Activated CD4-positive, CD25-positive, alpha-beta regulatory T cell treated with anti-CD3 and anti-CD28 coated beads, Interleukin-2, amount 50 U/mL, for 24 hours (primary cell): ENCODE measurements around the gene GGA2.
A peak's percentile ranks its signal among the peaks of the same experiment; 100 is the strongest.
"Not testable (repeated sequence)": the region's sequence is repeated elsewhere in the genome, so short reads cannot be mapped to it uniquely, and the experiment has no call there.

Experiments used
- ATAC-seq, 2 donors: fragments of 150-1000 bp; cut with Tn5 transposase; one replicate each; pipeline ENCODE4 v1.10.0; 2021; ENCODE audit warnings: mild to moderate bottlenecking in 1 of 2, moderate library complexity in 1 of 2

Gene GGA2, protein sequence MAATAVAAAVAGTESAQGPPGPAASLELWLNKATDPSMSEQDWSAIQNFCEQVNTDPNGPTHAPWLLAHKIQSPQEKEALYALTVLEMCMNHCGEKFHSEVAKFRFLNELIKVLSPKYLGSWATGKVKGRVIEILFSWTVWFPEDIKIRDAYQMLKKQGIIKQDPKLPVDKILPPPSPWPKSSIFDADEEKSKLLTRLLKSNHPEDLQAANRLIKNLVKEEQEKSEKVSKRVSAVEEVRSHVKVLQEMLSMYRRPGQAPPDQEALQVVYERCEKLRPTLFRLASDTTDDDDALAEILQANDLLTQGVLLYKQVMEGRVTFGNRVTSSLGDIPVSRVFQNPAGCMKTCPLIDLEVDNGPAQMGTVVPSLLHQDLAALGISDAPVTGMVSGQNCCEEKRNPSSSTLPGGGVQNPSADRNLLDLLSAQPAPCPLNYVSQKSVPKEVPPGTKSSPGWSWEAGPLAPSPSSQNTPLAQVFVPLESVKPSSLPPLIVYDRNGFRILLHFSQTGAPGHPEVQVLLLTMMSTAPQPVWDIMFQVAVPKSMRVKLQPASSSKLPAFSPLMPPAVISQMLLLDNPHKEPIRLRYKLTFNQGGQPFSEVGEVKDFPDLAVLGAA

DNA sequence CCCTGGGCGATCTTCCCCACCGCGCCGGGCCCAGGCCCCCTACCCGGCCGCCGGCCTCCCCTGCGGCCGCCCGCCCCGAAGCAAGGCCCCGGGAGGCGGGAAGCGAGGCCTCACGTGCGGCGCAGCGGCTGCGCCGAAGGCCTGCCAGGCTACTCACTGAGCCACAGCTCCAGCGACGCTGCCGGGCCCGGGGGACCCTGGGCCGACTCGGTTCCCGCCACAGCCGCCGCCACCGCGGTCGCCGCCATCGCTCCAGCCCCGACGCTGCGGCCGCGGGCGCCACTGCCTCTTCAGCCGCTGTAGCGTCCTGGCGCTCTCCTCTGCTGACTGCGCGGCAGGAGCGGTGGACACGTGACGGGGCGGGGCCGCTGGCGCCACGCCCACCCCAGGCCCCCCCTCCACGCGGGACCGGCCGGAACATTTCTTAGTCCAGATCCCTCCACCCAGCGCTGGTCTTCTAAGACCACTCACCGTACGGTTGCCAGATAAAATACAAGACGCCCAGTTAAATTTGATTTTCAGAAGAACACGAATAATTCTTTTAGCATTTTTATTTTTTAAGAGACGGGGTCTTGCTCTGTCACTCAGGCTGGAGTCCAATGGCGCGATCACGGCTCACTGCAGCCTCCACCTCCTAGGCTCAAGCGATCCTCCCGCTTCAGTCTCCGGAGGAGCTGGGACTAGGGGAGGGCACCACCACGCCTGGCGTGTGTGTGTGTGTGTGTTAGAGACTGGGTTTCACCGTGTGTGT, at the start of gene GGA2:
TSS of gene GGA2 (minus strand) at position 331 of the 751 bp plus-strand sequence. CDS start at position 248, 83 bp downstream.
- peak; percentile 90 to 92 for ATAC-seq

DNA sequence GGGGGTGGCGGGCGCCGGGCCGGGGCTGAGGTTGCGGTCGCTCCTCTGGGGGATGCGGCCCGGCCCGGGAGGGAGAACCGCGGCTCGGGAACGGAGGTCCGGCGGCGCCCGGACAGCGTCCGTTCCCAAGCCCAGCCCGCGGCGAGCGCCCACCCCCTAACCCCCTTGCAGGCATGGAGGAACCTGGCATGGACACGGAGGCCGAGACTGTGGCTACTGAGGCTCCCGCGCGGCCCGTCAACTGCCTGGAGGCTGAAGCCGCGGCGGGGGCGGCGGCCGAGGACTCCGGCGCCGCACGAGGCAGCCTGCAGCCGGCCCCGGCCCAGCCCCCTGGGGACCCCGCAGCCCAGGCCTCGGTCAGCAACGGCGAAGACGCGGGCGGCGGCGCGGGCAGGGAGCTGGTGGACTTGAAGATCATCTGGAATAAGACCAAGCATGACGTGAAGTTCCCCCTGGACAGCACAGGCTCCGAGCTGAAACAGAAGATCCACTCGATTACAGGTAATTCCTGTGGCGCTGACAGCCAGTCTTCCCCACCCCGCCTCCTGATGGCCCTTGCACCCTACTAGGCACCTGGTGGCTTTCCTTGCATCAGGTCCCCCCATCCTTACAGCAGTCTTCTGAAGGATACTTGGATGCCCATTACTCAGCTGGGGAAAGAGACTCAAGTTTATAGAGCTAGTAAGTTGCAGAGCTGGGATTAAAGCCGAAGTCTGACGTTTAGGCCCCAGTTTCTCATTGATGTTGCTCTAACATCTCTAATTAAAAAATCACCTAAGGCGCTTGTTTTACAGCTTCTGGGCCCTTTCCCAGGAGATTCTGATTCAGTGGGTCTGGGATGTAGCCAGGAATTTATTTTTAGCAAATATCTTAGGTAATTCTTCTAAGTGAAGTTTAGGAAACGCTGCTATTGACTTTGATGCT, 47.7 kb upstream of the GGA2 start:
- peak in 1 of 2 donors; percentile 0 for ATAC-seq

DNA sequence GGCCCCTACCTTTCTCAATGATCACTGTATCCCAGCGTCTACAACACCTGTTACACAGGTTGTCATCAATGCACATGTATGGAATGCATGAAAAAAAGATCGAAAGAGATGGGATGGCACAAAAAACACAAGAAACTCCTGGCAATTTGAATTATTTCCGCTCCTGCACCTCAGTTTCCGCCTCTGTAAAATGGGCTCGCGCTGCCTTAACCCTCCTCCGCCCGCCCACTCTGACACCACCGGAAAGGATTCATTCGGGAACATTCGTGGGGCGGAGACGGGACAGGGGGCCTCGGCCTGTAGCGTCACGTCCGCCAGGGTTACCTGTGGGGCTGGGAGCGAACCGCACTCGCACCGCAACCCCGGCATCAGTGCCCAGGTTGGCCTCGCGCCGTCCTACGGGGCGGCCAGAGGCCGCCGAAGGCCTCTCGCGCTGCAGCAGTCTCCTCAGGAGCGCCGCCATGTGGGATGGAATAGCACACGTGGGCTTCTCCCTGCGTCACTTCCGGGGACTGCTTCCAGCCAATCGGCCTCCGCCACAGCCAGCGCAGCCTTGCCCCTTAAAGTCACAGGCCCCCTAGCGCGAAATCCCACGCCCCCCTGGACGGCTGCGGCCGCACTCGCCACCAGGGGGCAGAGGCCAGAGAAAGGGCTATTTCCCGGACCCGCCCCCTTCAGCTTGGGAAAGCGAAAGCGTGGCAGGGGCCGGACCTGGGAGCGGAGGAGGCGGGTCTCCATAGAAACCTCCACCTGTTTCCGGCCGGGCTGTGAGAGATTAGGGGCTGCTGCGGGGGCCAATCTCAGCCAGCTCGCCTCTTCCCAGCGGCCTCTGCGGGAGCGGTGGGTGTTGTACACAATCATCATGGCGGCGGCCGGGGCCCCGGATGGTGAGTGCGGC, 46.8 kb upstream of the GGA2 start, which contains the start of the genes EARS2 and UBFD1:
TSS of gene EARS2 (minus strand) at position 470 of the 898 bp plus-strand sequence. CDS start at position 463, 7 bp downstream.
TSS of gene UBFD1 (plus strand) at position 847 of the 898 bp plus-strand sequence. CDS start at position 863, 16 bp downstream.
- peak; percentile 92 to 95 for ATAC-seq

DNA sequence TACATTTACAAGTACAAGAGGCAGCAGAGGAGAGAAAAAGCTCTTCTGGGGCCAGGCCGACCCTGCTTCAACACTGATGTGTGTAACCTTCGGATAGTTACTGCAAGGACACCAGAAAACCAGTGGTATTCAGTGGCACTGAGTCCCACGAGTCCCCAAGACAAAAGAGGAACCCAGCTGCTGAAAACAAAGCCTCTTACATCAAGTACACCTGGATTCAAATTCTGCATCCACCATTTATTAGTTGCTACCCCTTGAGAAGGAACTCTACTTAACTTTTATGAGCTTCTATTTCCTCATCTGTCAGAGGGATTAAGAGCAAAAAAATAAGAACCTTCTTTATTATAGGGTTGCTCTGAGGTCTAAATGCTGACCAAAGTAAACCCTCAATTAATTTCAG, 44.2 kb upstream of the GGA2 start:
- ATAC-seq = no peak

DNA sequence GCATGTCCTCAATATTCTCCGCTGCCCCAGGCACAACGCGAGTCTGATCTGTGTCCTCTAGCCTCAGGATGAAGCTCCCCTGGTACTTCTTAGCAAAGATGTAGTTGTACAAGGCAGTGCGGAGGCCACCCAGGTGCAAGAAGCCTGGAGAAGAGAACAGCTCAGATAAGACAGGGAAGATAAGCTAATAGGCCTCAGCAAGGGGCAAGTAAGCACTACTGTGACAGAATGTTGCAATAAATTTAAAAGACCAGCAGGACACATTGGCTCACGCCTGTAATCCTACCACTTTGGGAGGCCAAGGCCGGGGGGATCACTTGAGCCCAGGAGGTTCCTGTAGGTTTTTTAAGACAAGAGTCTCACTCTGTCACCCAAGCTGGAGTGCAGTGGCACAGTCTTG, 41.9 kb upstream of the GGA2 start:
- ATAC-seq = no peak

DNA sequence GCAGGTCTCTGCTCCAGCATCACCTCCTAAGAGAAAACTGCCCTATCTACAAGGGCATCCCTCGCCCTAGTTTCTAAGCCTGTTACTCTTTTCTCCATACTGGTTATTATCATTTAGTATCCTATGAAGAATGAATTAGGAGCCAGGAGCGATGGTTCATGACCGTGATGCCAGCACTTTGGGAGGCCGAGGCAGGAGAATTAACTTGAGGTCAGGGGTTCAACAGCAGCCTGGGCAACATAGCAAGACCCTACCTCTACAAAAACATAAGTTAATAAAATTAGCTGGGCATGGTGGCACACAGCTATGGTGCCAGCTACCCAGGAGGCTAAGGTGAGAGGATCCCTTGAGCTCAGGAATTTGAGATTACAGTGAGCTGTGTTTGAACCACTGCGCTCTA, 39.6 kb upstream of the GGA2 start:
- no peak for ATAC-seq

DNA sequence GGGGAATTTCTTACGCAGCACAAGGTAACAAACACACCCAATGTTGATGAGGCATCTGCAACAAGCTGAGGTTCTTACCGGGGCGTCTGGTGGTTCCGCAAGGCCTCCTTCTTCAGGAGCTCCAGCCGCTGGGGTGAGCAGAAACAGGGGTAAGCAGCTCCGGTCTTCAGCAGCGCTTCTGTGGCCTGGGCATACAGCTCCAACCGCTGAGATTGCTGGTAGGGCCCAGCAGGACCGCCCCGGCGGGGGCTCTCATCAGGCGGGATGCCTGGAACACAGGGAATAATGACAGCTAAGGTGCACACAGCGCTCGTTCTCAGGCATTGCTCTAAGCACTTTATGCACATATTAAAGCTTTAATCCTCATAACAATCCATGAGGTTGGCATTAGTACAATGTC, 34.1 kb upstream of the GGA2 start:
- no peak for ATAC-seq

DNA sequence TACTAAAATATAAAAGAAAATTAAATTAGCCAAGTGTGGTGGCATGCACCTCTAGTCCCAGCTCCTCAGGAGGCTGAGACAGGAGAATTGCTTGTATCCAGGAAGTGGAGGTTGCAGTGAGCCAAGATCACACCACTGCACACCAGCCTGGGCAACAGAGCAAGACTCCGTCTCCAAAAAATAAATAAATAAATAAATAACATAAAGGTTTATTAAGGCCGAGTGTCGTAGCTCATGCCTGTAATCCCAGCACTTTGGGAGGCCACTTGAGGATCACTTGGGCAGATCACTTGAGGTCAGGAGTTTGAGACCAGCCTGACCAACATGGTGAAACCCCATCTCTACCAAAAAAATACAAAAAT, 30.5 kb upstream of the GGA2 start:
- ATAC-seq = not testable (repeated sequence)

DNA sequence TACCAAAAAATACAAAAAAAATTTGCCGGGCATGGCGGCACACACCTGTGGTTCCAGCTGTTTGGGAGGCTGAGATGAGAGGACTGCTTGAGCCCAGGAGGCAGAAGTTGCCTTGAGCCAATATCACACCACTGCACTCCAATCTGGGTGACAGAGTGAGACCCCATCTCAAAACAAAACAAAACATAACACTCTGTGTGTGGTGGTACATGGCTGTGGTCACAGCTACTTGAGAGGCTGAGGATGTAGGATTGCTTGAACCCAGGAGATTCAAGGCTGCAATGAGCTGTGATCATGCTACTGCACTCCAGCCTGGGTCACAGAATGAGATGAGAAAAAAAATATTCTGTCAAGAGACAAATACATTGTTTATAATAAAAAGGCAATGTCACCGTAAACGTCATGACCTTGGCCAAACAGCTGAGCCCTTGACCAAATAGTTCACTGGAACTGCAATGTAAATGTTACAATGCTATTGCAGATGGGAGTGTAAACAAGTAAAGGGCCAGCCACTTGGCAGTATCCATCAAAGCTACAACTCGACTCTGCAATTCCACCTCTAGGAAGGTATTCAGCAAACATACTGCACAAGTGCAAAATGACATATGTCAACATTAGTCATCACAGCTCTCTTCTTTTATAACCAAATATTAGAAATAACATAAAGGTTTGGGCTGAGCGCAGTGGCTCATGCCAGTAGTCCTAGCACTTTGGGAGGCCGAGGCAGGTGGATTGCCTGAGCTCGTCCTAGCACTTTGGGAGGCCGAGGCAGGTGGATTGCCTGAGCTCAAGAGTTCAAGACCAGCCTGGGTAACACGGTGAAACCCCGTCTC, 29.9 kb upstream of the GGA2 start:
- ATAC-seq = no peak

DNA sequence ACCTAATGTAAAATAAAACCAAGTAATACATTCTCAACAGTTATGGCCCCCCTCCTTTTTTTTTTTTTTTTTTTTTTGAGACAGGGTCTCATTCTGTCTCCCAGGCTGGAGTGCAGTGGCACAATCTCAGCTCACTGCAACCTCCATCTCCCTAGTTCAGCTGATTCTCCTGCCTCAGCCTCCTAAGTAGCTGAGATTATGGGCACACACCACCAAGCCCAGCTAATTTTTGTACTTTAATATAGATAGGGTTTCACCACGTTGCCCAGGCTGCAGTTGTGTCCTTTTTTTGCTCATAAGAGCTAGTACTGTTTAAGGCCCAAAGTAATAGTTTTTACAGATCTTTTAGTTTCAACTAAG, 28.6 kb upstream of the GGA2 start:
- ATAC-seq = no peak

DNA sequence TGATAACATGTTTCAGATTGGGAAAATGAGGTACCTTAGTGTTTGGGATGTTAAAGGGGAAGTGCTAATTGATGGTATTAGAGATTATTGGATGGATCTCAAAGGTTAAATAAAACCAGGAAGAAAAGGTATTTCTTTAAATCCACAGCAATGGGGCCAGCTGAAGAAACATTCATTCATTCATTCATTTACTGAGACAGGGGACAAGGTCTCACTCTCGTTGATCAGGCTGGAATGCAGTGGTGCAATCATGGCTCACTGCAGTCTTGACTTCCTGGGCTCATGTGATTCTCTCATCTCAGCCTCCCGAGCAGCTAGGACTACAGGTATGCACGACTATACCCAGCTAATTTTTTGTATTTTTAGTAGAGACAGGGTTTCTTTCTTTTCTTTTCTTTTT, 27.1 kb upstream of the GGA2 start:
- no peak for ATAC-seq

DNA sequence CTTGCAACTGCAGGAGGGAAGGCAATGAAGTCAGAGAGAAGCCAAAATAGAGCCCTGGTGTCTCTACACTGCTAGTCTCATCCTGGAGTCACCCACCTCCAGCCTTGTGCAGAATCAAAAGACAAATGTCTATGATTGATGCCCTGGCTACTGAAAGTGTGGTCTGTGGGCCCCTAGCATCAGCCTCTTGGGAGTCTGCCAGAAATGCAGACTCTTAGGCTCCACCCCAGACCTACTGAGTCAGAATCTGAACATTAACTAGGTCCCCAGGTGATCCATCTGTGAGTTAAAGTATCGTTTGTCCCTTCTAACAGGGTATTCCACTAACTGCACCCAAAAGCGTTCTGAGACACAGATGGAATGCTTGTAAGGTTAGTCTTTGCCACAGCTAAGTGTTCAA, 25.6 kb upstream of the GGA2 start:
- no peak for ATAC-seq

DNA sequence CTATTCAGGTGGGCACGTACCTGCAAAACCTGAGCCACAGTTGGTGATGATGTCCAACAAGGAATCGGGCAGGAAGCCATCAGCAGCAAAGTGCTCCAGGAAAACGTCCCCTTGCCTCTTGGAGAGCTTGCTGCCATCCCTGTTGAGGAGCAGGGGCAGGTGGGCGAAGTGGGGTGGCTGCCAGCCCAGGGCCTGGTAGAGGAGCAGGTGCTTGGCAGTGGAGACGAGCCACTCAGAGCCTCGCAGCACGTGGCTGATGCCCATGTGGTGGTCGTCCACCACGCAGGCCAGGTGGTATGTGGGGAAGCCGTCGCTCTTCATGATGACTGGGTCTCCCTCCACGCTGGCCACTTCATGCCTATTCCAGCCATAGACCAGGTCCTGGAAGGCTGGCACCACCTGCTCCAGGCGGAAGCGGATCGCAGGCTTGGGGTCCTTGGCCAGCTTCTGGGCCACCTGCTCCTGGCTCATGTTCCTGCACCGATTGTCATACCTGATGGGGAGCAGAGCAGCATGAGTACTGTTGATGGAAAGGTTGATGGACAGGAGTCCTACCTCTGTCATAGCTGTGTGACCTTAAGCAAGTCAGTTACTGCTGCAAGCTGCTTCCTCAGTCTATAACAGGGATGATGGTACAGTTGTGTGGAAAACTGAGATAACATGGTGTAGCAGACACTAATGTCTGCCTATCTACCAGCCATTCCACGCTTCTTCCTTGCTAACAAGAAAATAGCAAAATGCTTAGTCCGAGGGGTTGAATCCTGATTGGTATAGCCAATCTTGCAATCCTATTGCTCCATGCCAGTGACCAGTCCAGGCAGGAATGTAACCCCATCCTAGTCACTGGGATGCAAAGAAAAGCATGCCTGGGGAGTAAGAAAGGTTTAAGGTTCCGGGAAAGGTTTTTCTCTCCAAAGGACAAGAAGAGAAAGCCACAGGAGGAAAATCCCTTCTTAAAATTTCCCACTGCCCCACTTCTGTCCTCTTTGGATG, 24.9 kb upstream of the GGA2 start:
- no peak for ATAC-seq

DNA sequence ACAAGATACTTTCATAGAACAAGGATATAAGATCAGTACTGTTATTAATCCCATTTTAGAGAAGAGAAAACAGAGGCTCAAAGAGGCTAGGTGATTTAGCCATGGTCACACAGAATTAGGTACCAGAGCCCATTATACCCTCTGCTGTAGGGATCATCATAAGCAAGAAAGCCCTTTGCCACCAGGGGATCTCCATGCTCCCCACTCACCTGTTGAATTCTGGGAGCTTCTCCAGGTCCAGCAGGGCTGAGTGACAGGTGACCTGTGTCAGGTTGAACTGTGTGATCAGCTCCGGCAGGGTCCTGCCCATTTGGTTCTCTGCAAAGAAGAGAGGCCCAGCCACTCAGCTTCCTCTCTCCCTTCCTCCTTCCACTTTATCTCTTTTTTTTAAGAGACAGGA, 22.2 kb upstream of the GGA2 start:
- no peak for ATAC-seq

DNA sequence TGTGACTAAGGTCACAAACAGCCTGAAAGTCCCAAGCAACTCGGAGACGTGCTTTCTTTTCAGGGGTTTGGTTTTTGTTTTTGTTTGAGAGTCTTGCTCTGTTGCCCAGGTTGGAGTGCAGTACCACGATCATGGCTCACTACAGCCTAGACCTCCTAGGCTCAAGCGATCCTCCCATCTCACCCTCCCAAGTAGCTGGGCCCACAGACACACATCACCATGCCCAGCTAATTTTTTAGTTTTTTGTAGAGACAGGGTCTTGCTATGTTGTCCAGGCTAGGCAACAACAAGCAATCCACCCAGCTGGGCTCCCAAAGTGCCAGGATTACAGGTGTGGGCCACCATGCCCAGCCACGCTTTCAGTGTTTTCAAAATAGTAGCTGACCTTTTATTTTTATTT, 19.8 kb upstream of the GGA2 start:
- ATAC-seq = no peak

DNA sequence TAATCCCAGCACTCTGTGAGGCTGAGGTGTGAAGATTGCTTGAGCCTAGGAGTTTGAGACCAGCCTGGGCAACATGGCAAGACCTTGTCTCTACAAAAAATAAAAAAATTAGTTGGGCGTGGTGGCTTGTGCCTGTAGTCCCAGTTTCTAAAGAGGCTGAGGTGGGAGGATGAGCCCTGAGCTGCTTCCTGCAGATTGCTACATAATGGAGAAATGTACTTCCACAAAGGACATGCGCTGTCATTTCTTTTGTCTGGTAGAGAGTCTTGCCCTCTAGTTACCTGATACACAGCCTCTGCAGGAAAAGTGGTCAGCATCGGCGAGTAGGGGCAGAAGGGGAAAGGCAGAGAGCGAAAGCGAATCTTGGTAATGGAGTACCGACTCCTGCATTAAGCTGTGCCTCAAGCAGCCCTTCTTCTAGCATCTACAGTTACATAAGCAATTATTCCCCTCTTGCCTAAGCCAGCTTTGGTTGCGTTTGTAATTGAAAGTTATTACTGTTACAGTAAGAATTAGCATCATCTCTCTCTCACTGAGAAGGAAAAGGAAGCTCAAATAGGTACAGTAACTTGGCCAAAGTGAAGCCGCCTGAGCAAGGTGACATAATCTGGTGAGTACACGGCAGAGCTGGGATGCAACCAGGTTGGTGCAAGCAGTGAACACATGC, 18.5 kb upstream of the GGA2 start:
- no peak for ATAC-seq

DNA sequence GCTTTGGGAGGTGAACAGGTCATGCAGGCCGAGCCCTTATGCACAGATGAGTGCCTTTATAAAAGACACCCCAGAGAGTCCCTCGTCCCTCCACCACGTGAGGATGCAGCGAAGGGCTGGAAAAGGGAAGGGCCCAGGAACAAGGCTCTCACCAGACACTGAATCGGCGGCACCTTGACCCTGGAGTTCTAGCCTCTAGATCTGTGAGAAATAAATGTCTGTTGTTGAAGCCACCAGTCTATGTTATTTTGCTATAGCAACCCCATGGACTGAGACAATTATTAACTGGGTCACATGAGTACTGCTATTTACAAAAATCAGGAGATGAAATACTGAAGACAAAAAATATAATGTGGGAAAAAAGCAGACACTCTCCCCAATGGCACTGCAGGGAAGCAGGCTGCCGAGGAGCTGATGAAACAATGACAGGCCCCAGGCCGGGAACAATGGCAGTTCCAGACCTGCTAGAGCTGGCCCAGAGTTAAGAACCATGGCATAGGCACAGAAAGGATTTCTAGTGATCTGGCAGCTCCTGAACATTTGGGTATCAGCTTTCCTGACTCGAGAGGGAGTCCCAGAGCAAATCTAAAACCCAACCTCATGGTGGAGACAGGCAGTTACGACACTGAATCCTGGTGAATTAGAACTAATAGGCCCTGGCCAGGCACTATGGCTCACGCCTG, 17.8 kb upstream of the GGA2 start:
- no peak for ATAC-seq

DNA sequence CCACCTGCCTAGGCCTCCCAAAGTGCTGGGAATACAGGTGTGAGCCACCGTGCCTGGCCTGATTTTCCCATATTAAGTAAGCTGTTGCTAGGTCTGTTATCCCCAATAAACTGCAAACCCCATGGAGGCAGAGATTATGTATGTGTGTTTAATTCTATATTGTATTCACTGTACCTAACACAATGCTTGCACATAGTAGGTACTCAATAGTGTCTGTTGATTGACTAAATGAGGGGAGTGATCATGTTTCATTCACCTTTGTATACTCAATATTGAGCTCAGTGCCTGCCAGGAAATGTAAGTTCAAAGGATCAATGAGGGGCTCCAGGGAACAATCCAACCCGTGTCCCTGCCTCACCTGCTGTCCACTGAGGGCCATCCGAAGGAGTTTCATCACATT, 14.6 kb upstream of the GGA2 start:
- no peak for ATAC-seq
